A549 (cell line): Measurements from ENCODE around the gene LINC01488.

Experiments used
- CHD2 ChIP-seq: fragments of 150-350 bp; IDR thresholded peaks from 2 replicates; pipeline ENCODE4 v1.6.1; 2014; ENCODE audit warnings: low read length; ENCODE audit not compliant: partially characterized antibody
- CTCF ChIP-seq: fragments of >200 bp; sonication (Bioruptor Twin); formaldehyde crosslinking; IDR thresholded peaks from 3 replicates; pipeline ENCODE4 v1.5.1; 2016
- PBX3 ChIP-seq: IDR thresholded peaks from 2 replicates; pipeline ENCODE4 v1.6.1; 2012
- POLR2A ChIP-seq: IDR thresholded peaks from 2 replicates; pipeline ENCODE4 v1.6.1; 2012; ENCODE audit warnings: mild to moderate bottlenecking, low read length
- RAD21 ChIP-seq, 2 experiments: fragments of >200 bp in 1 of 2; sonication (Bioruptor Twin) in 1 of 2; formaldehyde crosslinking in 1 of 2; IDR thresholded peaks in 1 of 2; conservative IDR thresholded peaks in 1 of 2; 2 replicates in 1 of 2; 3 replicates in 1 of 2; pipeline ENCODE4 v1.6.1; 2012 to 2018; ENCODE audit warnings: inconsistent platforms in 1 of 2
- REST ChIP-seq: fragments of 200-600 bp; sonication (generic); IDR thresholded peaks from 2 replicates; pipeline ENCODE4 v1.6.1; 2016; ENCODE audit warnings: antibody characterized with exemption, mild to moderate bottlenecking, moderate library complexity
- RFX5 ChIP-seq: fragments of 450-650 bp; IDR thresholded peaks from 2 replicates; pipeline ENCODE4 v1.7.1; 2014; ENCODE audit warnings: antibody characterized with exemption, mild to moderate bottlenecking, moderate library complexity
- TP53 ChIP-seq: fragments of 250-450 bp; sonication (Bioruptor Pico); IDR thresholded peaks from 2 replicates; pipeline ENCODE4 v1.5.0; 2021; ENCODE audit warnings: mild to moderate bottlenecking, moderate library complexity
- ZSCAN20 ChIP-seq: fragments of 250-450 bp; sonication (Bioruptor Pico); IDR thresholded peaks from 2 replicates; pipeline ENCODE4 v1.8.0; 2022; ENCODE audit warnings: mild to moderate bottlenecking, moderate library complexity

GRCh38 chr11:69524291-69524882 lies 42.9 kb downstream of the LINC01488 start:
- TF ChIP-seq RFX5 (no peak), CTCF (no peak), POLR2A (no peak), REST (no peak), CHD2 (no peak), PBX3 (no peak), TP53 (no peak), ZSCAN20 (CRISPR knock-in tag) (no peak), RAD21 (conservative IDR thresholded peaks at IDR 0.05 in 1 of 2, IDR thresholded peaks at IDR 0.05 in 1 of 2) (no peak)
